ENCODE data around the gene OPRL1.

DNA sequence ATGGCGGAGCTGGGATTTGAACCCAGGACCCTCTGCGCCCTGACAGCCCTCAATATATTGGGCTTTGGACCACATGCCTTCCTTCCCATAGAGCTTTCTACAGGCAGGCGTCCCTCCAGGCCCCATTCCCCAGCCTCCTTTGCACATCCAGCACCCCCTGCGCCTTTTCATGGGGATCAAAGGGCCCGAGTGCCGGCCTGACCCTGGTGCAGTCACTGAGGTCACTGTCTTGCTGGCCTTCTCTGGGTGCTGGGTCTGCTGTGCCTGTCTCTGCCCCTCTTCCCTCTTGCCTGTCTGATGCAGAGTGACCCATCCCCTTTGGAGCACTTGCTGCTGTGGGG lies 1.7 kb downstream of the OPRL1 start:
- TF ChIP-seq CTCF (IDR thresholded peaks at IDR 0.05; ENCODE audit: insufficient read depth, low read length, poor library complexity, severe bottlenecking): no peak
- no peak for TF ChIP-seq EZH2phosphoT487 (conservative IDR thresholded peaks at IDR 0.05; ENCODE audit: low read length)
